GM06990 (cell line): ENCODE measurements around the gene IPP.

ENCODE experiments used
- DNase-seq: peaks from one replicate; pipeline ENCODE4 v3.0.0-alpha.2; 2011; ENCODE audit not compliant: insufficient read length; ENCODE audit errors: extremely low read depth
- H3K27me3 ChIP-seq: replicated peaks from 2 replicates; pipeline ENCODE4 v1.6.0; 2011; ENCODE audit warnings: low read length; ENCODE audit not compliant: control insufficient read depth, insufficient read depth
- H3K36me3 ChIP-seq: 2 replicates; pipeline ENCODE4 v1.5.1; 2011; ENCODE audit warnings: low read length; ENCODE audit not compliant: control insufficient read depth, insufficient read depth
- H3K4me3 ChIP-seq: replicated peaks from 2 replicates; pipeline ENCODE4 v1.5.1; 2011; ENCODE audit warnings: low read depth, mild to moderate bottlenecking, control low read depth, low read length
- TF ChIP-seq, protein P1 (sequence below): IDR thresholded peaks from 2 replicates; pipeline ENCODE4 v1.5.1; 2011; ENCODE audit warnings: low read length, control low read depth, mild to moderate bottlenecking, inconsistent platforms; ENCODE audit not compliant: insufficient read depth, poor library complexity, severe bottlenecking

Gene IPP

DNA sequence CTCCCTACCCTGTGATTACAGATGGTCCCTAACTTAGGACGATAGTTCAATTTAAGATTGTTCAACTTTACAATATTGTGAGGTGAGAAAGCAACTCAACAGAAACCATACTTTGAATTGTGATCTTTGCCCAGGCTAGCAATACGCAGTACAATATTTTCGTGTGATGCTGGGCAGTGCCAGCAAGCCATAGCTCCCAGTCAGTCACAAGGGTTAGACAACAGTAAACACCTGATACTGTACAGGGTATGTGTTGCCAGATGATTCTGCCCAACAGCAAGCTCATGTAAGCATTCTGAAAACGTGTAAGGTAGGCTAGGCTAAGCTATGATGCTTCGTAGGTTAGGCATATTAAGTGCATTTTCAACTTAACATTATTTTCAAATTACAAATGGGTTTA lies 76.0 kb downstream of the IPP start:
- TF ChIP-seq, protein P1, sequence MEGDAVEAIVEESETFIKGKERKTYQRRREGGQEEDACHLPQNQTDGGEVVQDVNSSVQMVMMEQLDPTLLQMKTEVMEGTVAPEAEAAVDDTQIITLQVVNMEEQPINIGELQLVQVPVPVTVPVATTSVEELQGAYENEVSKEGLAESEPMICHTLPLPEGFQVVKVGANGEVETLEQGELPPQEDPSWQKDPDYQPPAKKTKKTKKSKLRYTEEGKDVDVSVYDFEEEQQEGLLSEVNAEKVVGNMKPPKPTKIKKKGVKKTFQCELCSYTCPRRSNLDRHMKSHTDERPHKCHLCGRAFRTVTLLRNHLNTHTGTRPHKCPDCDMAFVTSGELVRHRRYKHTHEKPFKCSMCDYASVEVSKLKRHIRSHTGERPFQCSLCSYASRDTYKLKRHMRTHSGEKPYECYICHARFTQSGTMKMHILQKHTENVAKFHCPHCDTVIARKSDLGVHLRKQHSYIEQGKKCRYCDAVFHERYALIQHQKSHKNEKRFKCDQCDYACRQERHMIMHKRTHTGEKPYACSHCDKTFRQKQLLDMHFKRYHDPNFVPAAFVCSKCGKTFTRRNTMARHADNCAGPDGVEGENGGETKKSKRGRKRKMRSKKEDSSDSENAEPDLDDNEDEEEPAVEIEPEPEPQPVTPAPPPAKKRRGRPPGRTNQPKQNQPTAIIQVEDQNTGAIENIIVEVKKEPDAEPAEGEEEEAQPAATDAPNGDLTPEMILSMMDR = no peak
- Histone ChIP-seq H3K36me3 (peaks cover 2% of the 10 kb centered on the region), H3K27me3 (no peaks in the 10 kb centered on the region), H3K4me3 (no peak overlapping the region)
- DNase-seq = no peak

DNA sequence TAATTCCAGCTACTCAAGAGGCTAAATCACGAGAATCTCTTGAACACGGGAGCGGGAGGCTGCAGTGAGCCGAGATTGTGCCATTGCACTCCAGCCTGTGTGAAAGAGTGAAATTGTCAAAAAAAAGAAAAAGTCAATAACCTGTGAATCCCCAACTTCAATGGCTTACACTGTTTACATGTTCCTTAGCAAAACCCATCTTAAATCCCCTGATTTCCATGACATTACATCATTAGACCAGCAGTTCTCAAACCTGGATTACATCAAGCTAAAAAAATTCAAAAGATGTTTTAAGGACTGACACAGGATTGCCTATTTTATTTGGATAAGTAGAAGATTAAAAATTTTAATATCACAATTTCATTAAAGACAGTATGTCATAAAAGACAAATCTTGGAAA lies 76.5 kb downstream of the IPP start:
- TF ChIP-seq, protein P1 = no peak
- DNase-seq = no peak
- no peaks in the 10 kb centered on the region for H3K27me3 ChIP-seq
- peaks cover 2% of the 10 kb centered on the region for H3K36me3 ChIP-seq
- H3K4me3 ChIP-seq = no peak overlapping the region

DNA sequence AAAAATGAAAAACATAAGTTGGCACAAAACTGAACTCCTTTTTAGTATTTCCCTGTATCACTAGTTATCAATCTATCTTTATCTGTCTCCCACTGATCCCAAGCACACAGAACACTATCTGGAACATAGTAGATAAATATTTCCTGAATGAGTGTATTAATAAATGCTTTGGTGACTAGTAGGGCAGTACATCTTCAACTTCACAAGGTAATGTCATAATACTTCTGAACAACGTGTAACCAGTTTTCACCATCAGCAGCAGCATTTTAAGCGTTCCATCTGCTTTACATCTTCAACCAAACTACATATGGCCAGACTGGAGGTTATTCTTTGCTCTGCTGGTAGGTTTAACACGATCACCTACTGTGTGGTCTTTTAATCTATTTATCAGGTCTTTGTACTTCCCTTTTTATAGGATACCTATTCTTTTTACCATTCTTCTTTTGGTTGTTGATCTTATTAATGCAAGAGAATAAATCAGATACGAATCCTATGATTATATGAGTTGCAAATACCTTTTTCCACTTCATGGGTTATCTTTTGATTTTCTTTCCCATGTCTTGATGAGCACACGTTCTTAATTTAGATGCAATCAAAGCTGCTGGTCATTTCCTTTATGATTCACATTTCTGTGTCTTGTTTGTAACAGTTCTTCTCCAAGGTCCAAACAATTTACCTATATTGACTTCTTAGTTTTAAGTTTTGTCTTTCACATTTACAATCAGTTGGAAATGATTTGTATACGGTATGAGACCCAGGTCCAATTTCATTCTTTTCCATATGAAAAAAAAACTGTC lies 80.4 kb downstream of the IPP start:
- TF ChIP-seq, protein P1 = no peak
- Histone ChIP-seq H3K36me3 (peaks cover 2% of the 10 kb centered on the region), H3K4me3 (no peak overlapping the region), H3K27me3 (no peaks in the 10 kb centered on the region)
- DNase-seq = no peak

DNA sequence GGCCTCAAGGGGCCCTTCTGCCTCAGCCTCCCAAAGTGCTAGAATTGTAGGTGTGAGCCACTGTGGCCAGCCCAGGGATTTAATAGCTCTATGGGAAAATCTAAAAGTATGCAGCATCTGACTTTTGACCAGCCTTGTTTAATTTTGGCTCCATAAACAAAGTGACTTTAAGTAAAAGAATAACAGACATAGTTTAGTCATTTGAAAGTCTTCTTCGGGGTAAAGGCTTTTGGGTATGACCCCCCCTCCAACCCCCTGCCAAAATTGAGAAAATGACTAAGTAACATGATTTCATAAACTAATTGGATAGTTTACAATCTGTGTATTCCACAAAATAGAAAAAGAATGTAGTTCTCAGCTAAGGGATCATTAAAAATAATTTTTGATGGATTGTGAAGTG lies 81.1 kb downstream of the IPP start:
- TF ChIP-seq, protein P1 = no peak
- Histone ChIP-seq H3K27me3 (no peaks in the 10 kb centered on the region), H3K4me3 (no peak overlapping the region), H3K36me3 (no peaks in the 10 kb centered on the region; the same call in 1 of the 2 replicates)
- no peak for DNase-seq

DNA sequence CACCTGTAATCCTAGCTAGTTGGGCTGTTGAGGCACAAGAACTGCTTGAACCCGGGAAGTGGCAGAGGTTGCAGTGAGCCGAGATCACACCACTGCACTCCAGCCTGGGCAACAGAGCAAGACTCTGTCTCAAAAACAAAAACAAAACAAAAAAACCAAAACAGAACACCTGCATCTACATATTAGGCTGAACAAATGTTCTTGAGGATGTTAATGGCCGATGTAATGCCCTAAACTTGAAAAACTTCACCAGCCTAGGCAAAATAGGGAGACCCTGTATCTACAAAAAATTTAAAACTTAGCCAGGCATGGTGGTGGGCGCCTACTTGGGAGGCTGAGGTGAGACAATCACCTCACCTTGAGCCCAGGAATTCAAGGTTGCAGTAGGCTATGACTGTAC lies 81.9 kb downstream of the IPP start:
- no peaks in the 10 kb centered on the region for H3K27me3 ChIP-seq
- H3K36me3 ChIP-seq = no peaks in the 10 kb centered on the region; the same call in 1 of the 2 replicates
- DNase-seq = no peak
- no peak overlapping the region for H3K4me3 ChIP-seq
- TF ChIP-seq, protein P1 = no peak
